ENCODE data around the gene BTBD7.
A peak's percentile ranks its signal among the peaks of the same experiment; 100 is the strongest.
"Not testable (repeated sequence)": the region's sequence is repeated elsewhere in the genome, so short reads cannot be mapped to it uniquely, and the experiment has no call there.

Gene BTBD7

GRCh38 chr14:93332853-93333630, at the start of gene BTBD7:
BTBD7 (minus strand) TSS chr14:93333036; CDS start chr14:93296051, 36,985 bp downstream.
- peak; percentile 97 to 98 for DNase-seq

- no peak for DNase-seq
These were observed 48.8 kb upstream of the BTBD7 start for GRCh38 chr14:93381644-93382043.

GRCh38 chr14:93379831-93380230, 47.0 kb upstream of the BTBD7 start:
- peak; percentile 75 to 91 for DNase-seq

- DNase-seq: peak; percentile 63 to 85
These were observed 42.9 kb upstream of the BTBD7 start for GRCh38 chr14:93375673-93376156.

GRCh38 chr14:93369713-93370266, 37.0 kb upstream of the BTBD7 start:
- peak; percentile 71 to 80 for DNase-seq

GRCh38 chr14:93368996-93369712, 36.3 kb upstream of the BTBD7 start:
- DNase-seq: no peak

- not testable (repeated sequence) for DNase-seq
These were observed 22.0 kb upstream of the BTBD7 start for GRCh38 chr14:93354873-93355272.

GRCh38 chr14:93348292-93348691, 15.5 kb upstream of the BTBD7 start:
- no peak for DNase-seq

GRCh38 chr14:93347850-93348249, 15.0 kb upstream of the BTBD7 start:
- DNase-seq: no peak

GRCh38 chr14:93346926-93347721, 14.3 kb upstream of the BTBD7 start, which contains the start of gene COX8C:
COX8C (plus strand) TSS chr14:93347182; CDS start chr14:93347269, 87 bp downstream.
- DNase-seq: no peak

GRCh38 chr14:93343797-93344196, 11.0 kb upstream of the BTBD7 start:
- DNase-seq: no peak

- DNase-seq: peak; percentile 82 to 92
These were observed 10.4 kb upstream of the BTBD7 start for GRCh38 chr14:93343266-93343665.

GRCh38 chr14:93337884-93338283, 5.0 kb upstream of the BTBD7 start:
- DNase-seq: no peak

- DNase-seq: no peak
These were observed 4.4 kb upstream of the BTBD7 start for GRCh38 chr14:93337143-93337753.

GRCh38 chr14:93333631-93334103, 831 bp upstream of the BTBD7 start:
- peak in 1 of 2 donors; percentile 18 for DNase-seq

GRCh38 chr14:93332397-93332852, 411 bp downstream of the BTBD7 start:
- peak; percentile 50 to 67 for DNase-seq

GRCh38 chr14:93331728-93332396, 974 bp downstream of the BTBD7 start:
- DNase-seq: no peak

GRCh38 chr14:93331002-93331727, 1.7 kb downstream of the BTBD7 start:
- DNase-seq: no peak

- DNase-seq: no peak
These were observed 2.2 kb downstream of the BTBD7 start for GRCh38 chr14:93330609-93331000.

GRCh38 chr14:93329965-93330608, 2.7 kb downstream of the BTBD7 start:
- DNase-seq: no peak

Measured in inflammatory macrophage treated with lipopolysaccharide for 1 hour (primary cell).